NCI-H2227 (cell line): ENCODE measurements around the gene HELZ2.

Experiments
- DNase-seq: peaks from one replicate; lab custom pipeline; 2025; ENCODE audit not compliant: unreplicated experiment; lab: John Stamatoyannopoulos, UW

The HELZ2 gene

GRCh38 chr20:63539441-63540370 is 34.3 kb downstream of the HELZ2 start:
- DNase-seq, result no peak

DNA sequence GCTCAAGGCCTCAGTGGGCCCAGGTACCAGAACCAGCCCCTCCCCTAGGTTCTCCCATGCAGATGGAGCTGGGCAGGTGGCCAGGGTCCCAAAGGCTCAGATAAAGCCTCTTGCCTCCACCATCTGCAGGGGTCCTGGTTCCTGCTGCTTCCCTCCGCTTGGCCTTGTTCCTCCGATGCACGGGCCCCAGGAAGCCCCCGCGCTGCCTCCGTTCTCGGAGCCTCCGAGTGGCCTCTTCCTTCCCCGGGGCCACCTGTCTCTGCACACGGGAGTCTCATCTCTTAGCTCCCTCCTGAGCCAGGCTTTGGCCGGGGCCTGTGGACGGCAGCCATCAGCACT is 35.0 kb downstream of the HELZ2 start:
- no peak for DNase-seq

- no peak for DNase-seq
These were observed 35.6 kb downstream of the HELZ2 start for GRCh38 chr20:63538204-63539091.

DNA sequence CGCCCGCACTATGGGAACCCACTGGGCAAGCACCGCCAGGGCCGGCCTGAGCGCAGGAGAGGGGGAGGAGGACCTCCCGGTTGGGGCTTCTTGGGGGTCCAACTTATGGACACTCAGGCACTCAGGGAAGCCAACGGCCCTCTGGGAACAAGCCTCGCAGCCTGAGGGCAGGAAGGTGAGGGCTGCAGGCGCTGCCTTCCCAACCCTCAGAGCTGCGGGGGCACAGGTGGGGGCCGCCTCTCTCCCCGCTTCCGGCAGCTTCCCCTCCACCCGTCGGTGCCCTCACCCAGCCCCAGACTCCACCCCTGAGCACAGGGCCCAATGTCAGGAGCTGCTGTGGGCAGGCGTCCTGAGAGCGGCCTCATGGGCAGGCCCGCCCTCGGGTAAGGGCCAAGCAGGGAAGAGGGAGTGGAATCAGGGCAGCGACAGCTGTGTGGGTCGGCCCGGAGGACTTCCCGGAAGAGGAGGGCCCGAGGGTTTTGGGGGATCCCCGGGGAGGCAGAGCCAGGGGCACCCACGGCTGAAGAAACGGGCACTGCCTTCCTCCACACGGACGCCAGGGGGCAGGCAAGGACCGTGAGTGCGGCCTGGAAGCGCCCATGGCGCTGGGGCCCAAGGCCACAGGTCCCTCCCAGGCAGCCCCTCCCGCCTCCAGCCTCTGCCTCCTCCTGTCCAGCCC is 36.4 kb downstream of the HELZ2 start:
- peak; percentile 87 for DNase-seq

DNA sequence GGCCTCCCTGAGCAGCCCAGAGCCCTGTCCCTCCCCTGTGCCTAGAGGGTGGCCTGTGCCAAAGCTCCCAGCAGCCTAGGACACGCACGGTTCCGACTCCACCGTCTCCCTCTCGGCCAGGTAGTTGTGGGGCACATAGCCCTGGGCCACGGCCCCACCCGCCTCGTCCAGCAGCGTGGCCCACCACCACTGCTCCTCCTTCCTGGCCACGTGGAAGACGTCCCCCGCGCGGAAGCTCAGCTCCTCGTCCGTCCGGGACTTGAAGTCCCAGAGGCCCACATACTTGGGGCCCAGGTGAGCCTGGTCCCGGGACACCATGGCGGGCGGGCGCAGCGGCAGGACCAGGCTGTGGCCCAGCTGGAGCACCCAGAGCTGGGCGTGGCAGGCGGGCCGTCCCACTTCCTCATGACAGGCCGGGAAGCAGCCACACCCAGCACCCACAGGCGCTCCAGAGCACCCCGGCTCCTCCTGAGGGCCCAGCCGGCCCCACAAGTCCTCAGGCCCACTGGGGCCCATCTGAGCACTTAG is 37.0 kb downstream of the HELZ2 start, which contains the start of gene PTK6:
Gene PTK6 (minus strand): TSS at position 380 of the 528 bp plus-strand sequence. CDS start 62 bp downstream, at position 318.
- no peak for DNase-seq

- DNase-seq, result no peak
These were observed 37.6 kb downstream of the HELZ2 start for GRCh38 chr20:63536241-63536977.

- DNase-seq, result peak; percentile 31
These were observed 39.0 kb downstream of the HELZ2 start for GRCh38 chr20:63534831-63535651.

DNA sequence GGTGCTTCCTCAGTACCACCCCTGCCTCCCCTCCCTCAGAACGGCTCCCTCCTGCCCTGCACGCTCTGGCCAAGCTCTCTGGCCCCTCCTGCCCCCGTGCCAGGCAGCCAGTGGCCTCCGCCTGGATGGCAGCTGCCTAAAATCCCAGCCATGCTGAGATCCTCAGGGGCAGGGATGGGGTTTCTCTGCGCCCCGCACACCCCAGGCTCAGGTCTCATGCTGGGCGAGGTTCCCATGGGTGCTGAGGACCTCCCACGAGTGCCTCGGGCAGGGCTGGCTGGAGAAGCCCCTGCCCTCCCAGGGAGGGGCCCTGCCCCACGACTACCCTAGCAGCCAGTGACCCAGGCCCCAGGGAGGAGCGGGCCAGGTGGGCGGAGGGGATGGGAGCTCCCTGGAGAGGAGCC is 39.6 kb downstream of the HELZ2 start:
- no peak for DNase-seq

- no peak for DNase-seq
These were observed 40.1 kb downstream of the HELZ2 start for GRCh38 chr20:63533871-63534393.

DNA sequence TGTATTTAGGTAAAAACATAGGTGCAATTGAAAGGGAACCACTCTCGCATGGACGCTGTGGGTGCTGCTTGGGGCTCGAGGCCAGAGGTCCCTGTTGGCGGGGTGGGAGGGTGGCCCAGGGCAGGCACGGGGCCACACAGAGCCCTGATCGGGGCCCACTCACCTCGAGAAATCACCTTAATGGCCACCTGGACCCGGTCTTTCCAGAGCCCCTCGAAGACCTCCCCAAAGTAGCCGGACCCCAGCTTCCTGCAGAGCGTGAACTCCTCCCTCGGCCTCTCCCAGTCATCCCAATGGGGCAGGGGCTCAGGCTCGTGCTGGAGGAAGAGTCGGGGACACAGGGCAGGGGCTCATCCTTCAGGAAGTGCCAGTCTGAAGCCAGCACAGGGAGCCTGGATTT is 40.7 kb downstream of the HELZ2 start:
- no peak for DNase-seq

DNA sequence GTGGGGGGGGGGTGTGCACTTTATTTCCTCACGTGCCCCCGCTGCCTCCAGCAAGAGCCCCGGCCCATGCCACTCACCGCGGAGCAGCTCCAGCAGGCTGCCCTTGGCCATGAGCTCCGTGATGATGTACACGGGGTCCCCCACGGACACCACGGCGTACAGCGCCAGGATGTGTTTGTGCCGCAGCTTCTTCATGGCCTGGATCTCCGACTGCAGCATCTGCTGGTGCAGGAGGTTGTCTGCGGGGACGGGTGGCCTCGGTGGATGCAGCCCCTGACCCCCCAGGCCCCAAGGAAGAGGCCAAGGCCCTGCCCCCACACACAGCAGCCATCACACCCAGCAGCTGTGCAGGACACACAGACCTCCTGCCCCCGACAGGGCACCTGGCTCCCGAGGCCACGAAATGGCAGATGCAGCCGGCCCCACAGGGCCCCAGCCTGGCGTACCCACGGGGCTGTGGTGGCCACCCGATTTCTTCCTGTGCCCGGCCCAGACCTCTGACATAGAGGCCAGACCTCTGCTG is 41.5 kb downstream of the HELZ2 start:
- no peak for DNase-seq

GRCh38 chr20:63531686-63532448 is 42.2 kb downstream of the HELZ2 start:
- DNase-seq, result no peak

DNA sequence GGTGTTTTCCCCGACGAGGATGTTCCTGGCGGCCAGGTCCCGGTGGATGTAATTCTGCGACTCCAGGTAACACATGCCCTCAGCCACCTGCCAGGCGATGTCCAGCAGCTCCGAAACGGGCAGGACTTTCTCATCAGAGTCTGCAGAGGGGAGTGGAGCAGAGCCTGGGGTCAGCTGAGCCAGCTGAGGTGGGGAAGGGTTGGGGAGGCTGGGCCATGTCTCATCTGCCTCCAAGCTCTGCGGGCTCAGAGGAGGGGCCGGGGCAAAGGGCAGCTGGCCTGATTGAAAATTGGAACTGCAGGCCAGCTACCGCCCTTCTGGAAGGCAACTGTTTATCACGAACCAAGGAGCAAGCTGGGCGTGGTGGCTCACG is 43.3 kb downstream of the HELZ2 start:
- DNase-seq, result no peak

DNA sequence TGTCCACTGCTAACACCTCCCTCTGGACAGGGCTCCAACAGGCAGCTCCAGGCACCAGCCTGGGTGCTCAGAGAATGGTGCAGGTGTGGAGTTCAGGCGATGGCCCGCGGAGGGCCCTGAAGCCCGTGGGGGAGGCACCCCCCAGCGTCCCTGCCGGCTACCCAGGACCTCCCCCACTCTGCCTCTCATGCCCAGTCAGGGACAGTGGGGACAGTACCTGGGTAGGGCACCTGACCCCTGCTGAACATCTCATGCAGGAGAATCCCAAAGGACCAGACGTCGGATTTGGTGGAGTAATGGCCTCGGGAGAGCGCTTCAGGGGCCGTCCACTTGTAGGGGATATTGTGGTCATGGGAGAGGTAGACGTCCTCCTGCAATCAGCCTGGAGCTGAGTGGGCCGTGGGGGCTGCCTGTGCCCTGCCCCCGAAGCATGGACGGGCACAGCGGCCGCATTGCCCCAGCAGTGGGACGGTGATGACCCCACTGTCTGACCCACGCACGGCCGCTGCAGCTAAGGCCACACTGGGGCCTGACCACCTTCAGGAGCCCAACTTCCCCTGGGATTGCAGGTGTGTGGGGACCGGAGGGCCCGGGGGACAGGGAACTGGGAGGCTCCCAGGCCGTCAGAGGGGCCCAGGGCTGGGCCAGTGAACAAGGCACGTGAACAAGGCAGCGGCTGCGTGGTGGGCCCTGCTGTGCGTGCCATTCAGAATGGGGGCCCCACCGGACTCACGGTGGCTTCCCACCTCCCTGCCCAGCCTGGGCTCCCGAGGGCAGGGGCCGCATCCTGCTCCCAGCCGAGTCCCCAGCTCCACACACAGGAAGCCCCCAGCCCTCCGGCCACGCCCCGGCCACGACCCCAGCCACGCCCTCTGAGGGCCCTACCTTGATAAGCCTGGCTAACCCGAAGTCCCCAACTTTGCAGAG is 43.9 kb downstream of the HELZ2 start:
- DNase-seq, result no peak

- no peak for DNase-seq
These were observed 44.7 kb downstream of the HELZ2 start for GRCh38 chr20:63529180-63529860.

GRCh38 chr20:63527184-63527583 is 46.9 kb downstream of the HELZ2 start:
- DNase-seq, result no peak

GRCh38 chr20:63525971-63526370 is 48.1 kb downstream of the HELZ2 start:
- no peak for DNase-seq
